Right lobe of liver (tissue), 6 donors: Measurements from ENCODE around the gene ABCC2. TPM values are rescaled to one million over a fixed set of nuclear protein-coding genes. Genes with fewer than 3 reads are reported as not detected.

Source experiments
- ATAC-seq, 4 donors: fragments of 200-7000 bp; cut with Tn5 transposase; one replicate each; pipeline ENCODE4 v1.9.1; 2020; ENCODE audit warnings: mild to moderate bottlenecking in 4 of 4, moderate library complexity in 4 of 4
- DNase-seq, 3 donors: peaks; one replicate each; pipeline ENCODE4 v3.0.0-alpha.2; 2020
- H3K27ac ChIP-seq, 3 donors: fragments of 200-600 bp; one replicate each; pipeline ENCODE4 v1.8.0; 2022
- H3K27me3 ChIP-seq, 2 donors: fragments of 200-600 bp; one replicate each; pipeline ENCODE4 v1.8.0; 2022
- H3K36me3 ChIP-seq, 4 donors: fragments of 200-600 bp; sonication (generic) in 1 of 4; one replicate each; pipeline versions ENCODE4 v1.5.1 to v1.8.0; 2017 to 2022; ENCODE audit warnings: control low read depth in 1 of 4
- H3K4me1 ChIP-seq, 4 donors: fragments of 200-600 bp; sonication (generic) in 1 of 4; one replicate each; pipeline versions ENCODE4 v1.5.1 to v1.8.0; 2017 to 2022; ENCODE audit warnings: control low read depth in 1 of 4
- H3K4me3 ChIP-seq, 3 donors: fragments of 200-600 bp; one replicate each; pipeline ENCODE4 v1.8.0; 2022
- H3K9me3 ChIP-seq, 4 donors: fragments of 200-600 bp; sonication (generic) in 1 of 4; one replicate each; pipeline versions ENCODE4 v1.5.1 to v1.8.0; 2017 to 2022; ENCODE audit warnings: control low read depth in 1 of 4
- POLR2A ChIP-seq: fragments of 450-650 bp; IDR thresholded peaks from one replicate; pipeline ENCODE4 v1.6.1; 2017; ENCODE audit warnings: antibody characterized with exemption, mild to moderate bottlenecking
- WGBS: methylation state at CpG from one replicate; pipeline ENCODE4 v1.1.6; 2018; ENCODE audit warnings: low coverage, low lambda C conversion rate; ENCODE audit not compliant: insufficient coverage; ENCODE audit errors: missing lambda C conversion rate; 5-methylcytosine and 5-hydroxymethylcytosine counted together
- intact Hi-C, 2 donors: fragments of 100-400 bp; cut with DNase I; formaldehyde crosslinking; loops; one replicate each; pipeline versions ENCODE4 v1.11.2 to v1.14.1; 2022
- total RNA-seq, 6 experiments: library from RNA; depleted of rRNA in 2 of 6; stranded (reverse); fragments of >200 nt in 2 of 6; fragmentation: NEBNext Ultra II Directional in 3 of 6; extraction: Animal tissue kit (Norgen Biotek cat#: 25700) in 3 of 6; gene quantifications; one replicate each; pipeline versions ENCODE4 v1.1.0 to v1.2.4, GENCODE V29; 2016 to 2023
- TF ChIP-seq, protein P1 (sequence below), 4 donors: fragments of 200-600 bp in 3 of 4; fragments of 450-650 bp in 1 of 4; IDR thresholded peaks; one replicate each; pipeline versions ENCODE4 v1.5.1 to v1.8.0; 2016 to 2022; ENCODE audit warnings: antibody characterized with exemption in 4 of 4, mild to moderate bottlenecking in 2 of 4
- donor health status: DM: no; HTN: yes; CAD: no.
- donor health status: DM: no; HTN: no; CAD: no.
- donor health status: DM: no; HTN: no; CAD: no.
- donor health status: DM: no; HTN: yes; CAD: no.
- donor health status: DM: no; HTN: yes; CAD: no.

The ABCC2 gene
- total RNA-seq, 6 experiments from 2014 or later, result 136 to 372 (median 156) TPM

DNA sequence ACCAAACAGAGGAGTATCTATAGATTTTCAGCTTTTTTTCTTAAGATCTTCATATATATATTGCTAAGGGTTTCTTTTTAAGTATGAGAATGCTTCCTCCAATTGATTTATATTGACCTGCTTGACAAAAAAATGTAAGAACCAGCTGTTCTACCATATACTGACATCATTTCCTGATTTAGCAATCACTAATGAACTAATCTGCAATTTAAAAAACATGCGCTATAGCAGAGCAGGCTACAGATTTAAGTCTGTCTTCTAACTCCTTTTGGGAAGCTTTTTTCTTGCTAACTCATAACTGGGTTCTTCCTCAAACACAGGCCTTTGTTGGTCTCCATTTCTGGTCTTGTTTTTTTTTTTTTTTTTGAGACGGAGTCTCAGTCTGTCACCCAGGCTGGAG, 33.2 kb downstream of the ABCC2 start:
- intact Hi-C loops, result no loop called here
- no peaks in the 10 kb centered on the region for H3K27me3 ChIP-seq
- H3K4me1 ChIP-seq, result no peaks in the 10 kb centered on the region
- H3K4me3 ChIP-seq, result no peak overlapping the region
- TF ChIP-seq POLR2A, result no peak
- TF ChIP-seq, protein P1, sequence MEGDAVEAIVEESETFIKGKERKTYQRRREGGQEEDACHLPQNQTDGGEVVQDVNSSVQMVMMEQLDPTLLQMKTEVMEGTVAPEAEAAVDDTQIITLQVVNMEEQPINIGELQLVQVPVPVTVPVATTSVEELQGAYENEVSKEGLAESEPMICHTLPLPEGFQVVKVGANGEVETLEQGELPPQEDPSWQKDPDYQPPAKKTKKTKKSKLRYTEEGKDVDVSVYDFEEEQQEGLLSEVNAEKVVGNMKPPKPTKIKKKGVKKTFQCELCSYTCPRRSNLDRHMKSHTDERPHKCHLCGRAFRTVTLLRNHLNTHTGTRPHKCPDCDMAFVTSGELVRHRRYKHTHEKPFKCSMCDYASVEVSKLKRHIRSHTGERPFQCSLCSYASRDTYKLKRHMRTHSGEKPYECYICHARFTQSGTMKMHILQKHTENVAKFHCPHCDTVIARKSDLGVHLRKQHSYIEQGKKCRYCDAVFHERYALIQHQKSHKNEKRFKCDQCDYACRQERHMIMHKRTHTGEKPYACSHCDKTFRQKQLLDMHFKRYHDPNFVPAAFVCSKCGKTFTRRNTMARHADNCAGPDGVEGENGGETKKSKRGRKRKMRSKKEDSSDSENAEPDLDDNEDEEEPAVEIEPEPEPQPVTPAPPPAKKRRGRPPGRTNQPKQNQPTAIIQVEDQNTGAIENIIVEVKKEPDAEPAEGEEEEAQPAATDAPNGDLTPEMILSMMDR (IDR thresholded peaks at IDR 0.05), result no peak
- no peak for DNase-seq
- 93% methylated on average over 2 of the region's 2 CpGs for WGBS
- peaks cover 0 to 95% (median 44%) of the 10 kb centered on the region in 4 donors for H3K36me3 ChIP-seq
- H3K9me3 ChIP-seq, result no peaks in the 10 kb centered on the region
- ATAC-seq, result no peak
- H3K27ac ChIP-seq, result no peak overlapping the region

DNA sequence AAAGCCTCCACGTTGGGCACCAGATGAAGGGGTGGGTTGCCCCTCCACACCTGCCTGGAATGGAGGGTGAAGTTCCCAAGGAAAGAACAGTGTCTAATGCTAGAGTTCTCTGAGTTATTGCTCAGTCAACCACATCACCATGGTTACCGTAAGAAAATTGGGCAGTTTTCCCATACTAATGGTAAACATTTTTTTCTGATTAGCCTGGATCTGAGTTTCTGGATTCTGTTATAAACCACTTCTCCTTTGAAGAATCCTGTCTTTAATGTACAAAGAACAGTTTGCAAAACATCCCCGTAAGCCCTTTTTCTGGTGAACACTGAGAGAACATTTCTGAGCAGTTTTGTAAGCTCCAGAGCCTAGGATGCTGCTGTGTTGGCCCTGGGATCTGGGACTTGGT, 45.5 kb downstream of the ABCC2 start:
- 84% methylated on average over 2 of the region's 3 CpGs for whole genome bisulfite sequencing
- TF ChIP-seq, protein P1 (IDR thresholded peaks at IDR 0.05), result no peak
- no peak for TF ChIP-seq POLR2A
- DNase-seq, result no peak
- ATAC-seq, result no peak
- H3K27me3 ChIP-seq, result no peaks in the 10 kb centered on the region
- H3K27ac ChIP-seq, result no peak overlapping the region
- peaks cover 0 to 60% (median 26%) of the 10 kb centered on the region in 4 donors for H3K36me3 ChIP-seq
- H3K9me3 ChIP-seq, result no peaks in the 10 kb centered on the region
- no peaks in the 10 kb centered on the region for H3K4me1 ChIP-seq
- H3K4me3 ChIP-seq, result no peak overlapping the region
- intact Hi-C loops, result no loop called here

DNA sequence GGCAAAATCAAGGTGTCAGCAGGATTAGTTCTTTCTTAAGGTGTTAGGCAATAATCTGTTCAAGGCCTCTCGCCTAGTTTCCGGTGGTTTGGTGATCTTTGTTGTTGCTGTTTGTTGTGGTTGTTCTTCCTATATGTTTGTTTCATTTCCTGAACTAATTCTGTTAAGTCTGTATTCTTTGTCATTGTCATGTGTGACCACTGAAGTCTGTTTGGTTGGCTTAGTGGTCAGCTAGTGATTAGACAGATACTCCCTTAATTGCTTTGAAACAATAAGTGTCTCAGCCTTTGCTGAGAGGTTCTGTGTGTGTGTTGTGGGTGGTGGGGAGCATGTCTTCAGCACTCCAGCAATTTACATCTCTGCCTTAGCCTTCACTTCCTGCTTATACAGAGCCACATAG, 46.0 kb downstream of the ABCC2 start:
- ATAC-seq, result peak in 1 of 4 donors; percentile 13
- 77% methylated on average over 2 of the region's 2 CpGs for WGBS
- intact Hi-C loops, result no loop called here
- TF ChIP-seq, protein P1 (IDR thresholded peaks at IDR 0.05), result no peak
- TF ChIP-seq POLR2A, result no peak
- Histone ChIP-seq H3K27me3 (no peaks in the 10 kb centered on the region), H3K9me3 (no peaks in the 10 kb centered on the region), H3K36me3 (peaks cover 0 to 63% (median 30%) of the 10 kb centered on the region in 4 donors), H3K4me1 (no peaks in the 10 kb centered on the region), H3K4me3 (no peak overlapping the region), H3K27ac (no peak overlapping the region)
- no peak for DNase-seq

DNA sequence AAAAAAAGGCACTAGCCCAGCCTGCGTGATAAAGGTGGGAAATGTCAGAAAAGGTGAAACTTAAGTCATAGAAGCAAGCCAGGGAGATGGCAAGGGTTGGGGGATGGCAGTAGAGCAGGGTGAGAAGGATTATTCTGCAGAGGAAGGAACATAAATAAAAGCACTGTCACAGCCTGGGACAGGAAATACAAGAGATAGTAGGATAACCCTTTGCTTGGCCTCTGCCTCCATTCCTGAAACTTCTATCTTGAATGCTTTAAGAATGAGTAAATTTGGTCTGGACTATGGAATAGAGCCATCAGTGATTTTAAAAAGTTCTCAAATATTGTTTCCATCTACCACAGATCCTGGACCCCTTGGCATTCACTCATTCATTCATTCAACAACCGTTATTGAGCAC, 50.0 kb downstream of the ABCC2 start:
- intact Hi-C loops, result no loop called here
- 62% methylated on average over 2 of the region's 2 CpGs for WGBS
- ATAC-seq, result peak in 2 of 4 donors; percentile 13 to 61
- TF ChIP-seq POLR2A, result no peak
- TF ChIP-seq, protein P1 (IDR thresholded peaks at IDR 0.05), result no peak
- no peaks in the 10 kb centered on the region for H3K9me3 ChIP-seq
- no peaks in the 10 kb centered on the region for H3K27me3 ChIP-seq
- no peak overlapping the region for H3K4me3 ChIP-seq
- peaks cover 0 to 95% (median 53%) of the 10 kb centered on the region in 4 donors for H3K36me3 ChIP-seq
- H3K4me1 ChIP-seq, result no peaks in the 10 kb centered on the region
- no peak for DNase-seq
- no peak overlapping the region for H3K27ac ChIP-seq

DNA sequence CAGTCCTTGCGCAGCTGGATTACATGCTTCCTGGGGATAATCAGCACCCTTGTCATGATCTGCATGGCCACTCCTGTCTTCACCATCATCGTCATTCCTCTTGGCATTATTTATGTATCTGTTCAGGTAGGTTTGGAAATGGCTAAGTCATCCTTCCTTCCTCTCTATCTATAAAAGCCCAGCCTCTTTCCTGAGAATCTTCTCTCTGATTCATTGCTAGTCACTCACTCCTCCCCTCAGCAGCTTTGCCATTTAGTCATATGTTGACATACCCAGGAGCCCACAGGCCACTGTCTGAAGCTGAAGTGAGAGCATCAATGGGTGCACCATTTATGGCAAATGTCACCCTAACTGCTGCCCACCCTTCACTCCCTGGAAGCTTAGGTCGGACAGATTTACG, 52.0 kb downstream of the ABCC2 start:
- no peak for DNase-seq
- Histone ChIP-seq H3K4me3 (no peak overlapping the region), H3K4me1 (no peaks in the 10 kb centered on the region), H3K9me3 (no peaks in the 10 kb centered on the region), H3K36me3 (peaks cover 0 to 75% (median 50%) of the 10 kb centered on the region in 4 donors), H3K27me3 (no peaks in the 10 kb centered on the region), H3K27ac (no peak overlapping the region)
- no peak for TF ChIP-seq POLR2A
- TF ChIP-seq, protein P1 (IDR thresholded peaks at IDR 0.05), result no peak
- WGBS, result 89% methylated on average over 4 of the region's 4 CpGs
- intact Hi-C loops, result no loop called here
- peak in 1 of 4 donors; percentile 46 for ATAC-seq
